Gastrocnemius medialis (tissue), 4 donors: ENCODE measurements around the gene PREPL.

ENCODE experiments used
- CTCF ChIP-seq, 5 experiments: fragments of 450-650 bp in 3 of 5; fragments of 200-600 bp in 2 of 5; sonication (generic) in 2 of 5; IDR thresholded peaks in 4 of 5; conservative IDR thresholded peaks in 1 of 5; 1 replicate in 4 of 5; 2 replicates in 1 of 5; pipeline ENCODE4 v1.5.1; 2016 to 2019; ENCODE audit warnings: antibody characterized with exemption in 5 of 5, mild to moderate bottlenecking in 3 of 5, moderate library complexity in 3 of 5
- POLR2A ChIP-seq, 2 donors: fragments of 450-650 bp; IDR thresholded peaks; one replicate each; pipeline ENCODE4 v1.6.1; 2017; ENCODE audit warnings: antibody characterized with exemption in 2 of 2, mild to moderate bottlenecking in 2 of 2, moderate library complexity in 2 of 2

GRCh38 chr2:44354761-44355160, 6.5 kb downstream of the PREPL start:
- TF ChIP-seq POLR2A (IDR thresholded peaks at IDR 0.05) (no peak), CTCF (IDR thresholded peaks at IDR 0.05 in 4 of 5, conservative IDR thresholded peaks at IDR 0.05 in 1 of 5) (no peak)
